Measurements from ENCODE around the gene FRMD8. TPM values are rescaled to one million over a fixed set of nuclear protein-coding genes. Genes with fewer than 3 reads are reported as not detected.

FRMD8 gene, protein sequence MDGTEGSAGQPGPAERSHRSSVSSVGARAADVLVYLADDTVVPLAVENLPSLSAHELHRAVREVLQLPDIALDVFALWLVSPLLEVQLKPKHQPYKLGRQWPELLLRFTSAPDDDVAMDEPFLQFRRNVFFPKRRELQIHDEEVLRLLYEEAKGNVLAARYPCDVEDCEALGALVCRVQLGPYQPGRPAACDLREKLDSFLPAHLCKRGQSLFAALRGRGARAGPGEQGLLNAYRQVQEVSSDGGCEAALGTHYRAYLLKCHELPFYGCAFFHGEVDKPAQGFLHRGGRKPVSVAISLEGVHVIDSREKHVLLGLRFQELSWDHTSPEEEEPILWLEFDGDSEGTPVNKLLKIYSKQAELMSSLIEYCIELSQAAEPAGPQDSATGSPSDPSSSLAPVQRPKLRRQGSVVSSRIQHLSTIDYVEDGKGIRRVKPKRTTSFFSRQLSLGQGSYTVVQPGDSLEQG
- 40.3 and 51.8 TPM in 2 replicates for total RNA-seq (2012; rRNA removed)

DNA sequence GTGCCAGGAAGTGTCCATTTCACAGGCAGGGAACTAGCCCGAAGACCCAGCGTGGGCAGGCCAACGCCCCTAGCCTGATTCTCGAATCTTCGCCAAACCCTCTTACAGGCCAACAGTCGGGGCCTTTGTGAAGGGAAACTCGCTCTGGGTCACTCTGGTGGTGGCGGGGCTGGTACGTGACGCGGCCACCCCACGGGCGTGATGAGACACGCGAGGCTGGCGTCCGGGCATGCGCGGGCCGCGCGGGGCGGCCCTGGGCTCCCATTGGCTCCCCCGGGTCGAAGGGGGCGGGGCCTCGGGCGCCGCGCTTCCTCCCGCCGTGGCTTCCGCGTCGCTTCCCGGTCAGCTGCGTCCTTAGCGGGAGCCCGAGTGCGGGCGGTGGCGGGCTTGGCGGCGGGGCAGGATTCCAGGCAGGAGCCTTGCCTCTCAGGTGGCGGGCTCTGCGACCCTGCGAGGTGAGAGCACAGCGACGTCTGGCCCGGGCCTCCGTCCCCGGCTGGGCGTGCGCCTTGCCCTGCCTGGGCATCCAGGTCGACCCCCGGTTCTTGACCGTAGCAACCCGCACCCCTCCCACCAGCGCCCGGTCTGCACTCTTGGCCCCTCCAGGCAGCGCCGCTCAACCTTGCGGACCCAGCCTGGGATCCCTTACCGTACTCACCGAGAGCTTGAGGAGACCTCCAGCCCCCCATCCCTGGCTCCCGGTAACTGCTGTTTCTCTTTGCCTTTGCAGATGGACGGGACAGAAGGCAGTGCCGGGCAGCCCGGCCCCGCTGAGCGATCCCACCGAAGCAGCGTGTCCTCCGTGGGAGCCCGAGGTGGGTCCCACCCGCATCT, at the start of gene FRMD8:
FRMD8 (plus strand) TSS at position 331 of the 834 bp plus-strand sequence; CDS start at position 731, 400 bp downstream.
- peaks cover 80% of the 10 kb centered on the region for H3K4me1 ChIP-seq (ENCODE audit: control insufficient read depth, insufficient read depth, low read length)
- peak within 1 kb of the TSS; percentile 98 for H3K9ac ChIP-seq (ENCODE audit: low read depth, low read length)
- H3K36me3 ChIP-seq (ENCODE audit: insufficient read depth, low read length) = peaks cover 10% of the 10 kb centered on the region

DNA sequence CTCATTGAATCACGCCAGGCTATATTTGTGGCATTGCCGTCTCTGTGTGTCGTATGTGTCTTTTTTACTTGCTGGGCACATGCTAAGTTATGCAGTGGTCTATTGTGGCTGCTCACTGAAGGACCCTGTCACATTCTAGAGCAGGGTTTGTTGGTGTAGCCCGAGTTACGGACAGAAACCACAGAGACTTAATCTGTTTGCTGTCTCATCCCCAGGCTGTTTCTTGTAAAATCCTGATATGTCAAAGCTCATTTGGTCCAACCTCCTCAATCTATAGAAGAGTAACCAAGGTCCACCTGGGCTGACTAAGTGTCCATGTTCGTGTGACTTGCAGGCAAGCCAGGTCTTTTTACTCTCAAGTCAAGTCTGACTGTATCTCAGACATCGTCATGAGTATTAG, 47.8 kb upstream of the FRMD8 start:
- H3K9me3 ChIP-seq (replicated peaks; ENCODE audit: low read length) = no peaks in the 10 kb centered on the region
- no peak overlapping the region for H3K4me2 ChIP-seq (ENCODE audit: low read length)
- no peak overlapping the region for H3K4me3 ChIP-seq (ENCODE audit: low read length)
- H3K4me1 ChIP-seq (ENCODE audit: control insufficient read depth, insufficient read depth, low read length) = peaks cover 6% of the 10 kb centered on the region
- H3K9ac ChIP-seq (ENCODE audit: low read depth, low read length) = no peak overlapping the region
- no peaks in the 10 kb centered on the region for H3K27me3 ChIP-seq (ENCODE audit: control insufficient read depth, insufficient read depth, low read length)
- H3K36me3 ChIP-seq (ENCODE audit: insufficient read depth, low read length) = peaks cover 47% of the 10 kb centered on the region

More for the DNA sequence above, at the start of gene FRMD8:
- peak within 1 kb of the TSS; percentile 98 for H3K4me3 ChIP-seq (ENCODE audit: low read length)
- peak within 1 kb of the TSS; percentile 97 for H3K4me2 ChIP-seq (ENCODE audit: low read length)
- H3K9me3 ChIP-seq (replicated peaks; ENCODE audit: low read length) = no peaks in the 10 kb centered on the region
- no peaks in the 10 kb centered on the region for H3K27me3 ChIP-seq (ENCODE audit: control insufficient read depth, insufficient read depth, low read length)

DNA sequence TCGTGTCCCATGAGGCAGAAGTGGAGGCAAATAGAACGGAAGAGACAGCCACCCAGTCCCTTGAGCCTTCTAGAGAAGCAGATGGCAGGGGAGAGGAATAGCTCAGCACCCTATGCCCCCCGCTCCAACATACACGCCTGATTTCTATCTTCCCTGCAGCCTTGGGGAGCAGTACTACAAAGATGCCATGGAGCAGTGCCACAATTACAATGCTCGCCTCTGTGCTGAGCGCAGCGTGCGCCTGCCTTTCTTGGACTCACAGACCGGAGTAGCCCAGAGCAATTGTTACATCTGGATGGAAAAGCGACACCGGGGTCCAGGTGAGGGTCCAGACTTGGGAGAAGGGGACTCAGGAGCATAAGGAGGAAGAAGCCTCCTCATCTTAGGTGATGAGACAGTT, 46.2 kb upstream of the FRMD8 start:
- Histone ChIP-seq H3K4me2 (ENCODE audit: low read length) (no peak overlapping the region), H3K4me1 (ENCODE audit: control insufficient read depth, insufficient read depth, low read length) (peaks cover 4% of the 10 kb centered on the region), H3K27me3 (ENCODE audit: control insufficient read depth, insufficient read depth, low read length) (no peaks in the 10 kb centered on the region), H3K4me3 (ENCODE audit: low read length) (no peak overlapping the region), H3K36me3 (ENCODE audit: insufficient read depth, low read length) (peaks cover 63% of the 10 kb centered on the region), H3K9me3 (replicated peaks; ENCODE audit: low read length) (no peaks in the 10 kb centered on the region), H3K9ac (ENCODE audit: low read depth, low read length) (no peak overlapping the region)

DNA sequence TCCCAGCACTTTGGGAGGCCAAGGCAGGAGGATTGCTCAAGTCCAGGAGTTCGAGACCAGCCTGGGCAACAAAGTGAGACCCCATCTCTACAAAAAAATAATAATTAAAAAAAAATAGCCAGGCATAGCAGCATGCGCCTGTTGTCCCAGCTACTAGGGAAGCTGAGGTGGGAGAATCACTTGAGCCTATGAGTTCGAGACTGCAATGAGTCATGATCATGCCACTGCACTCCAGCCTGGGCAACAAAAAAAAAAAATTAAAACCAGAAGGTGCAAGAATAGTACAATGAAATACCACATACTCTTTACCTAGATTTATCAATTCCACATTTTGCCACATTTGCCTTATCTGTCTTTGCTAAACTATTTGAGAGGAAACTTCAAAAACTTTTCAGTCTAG, 44.6 kb upstream of the FRMD8 start:
- Histone ChIP-seq H3K4me2 (ENCODE audit: low read length) (no peak overlapping the region), H3K27me3 (ENCODE audit: control insufficient read depth, insufficient read depth, low read length) (no peaks in the 10 kb centered on the region), H3K9me3 (replicated peaks; ENCODE audit: low read length) (no peaks in the 10 kb centered on the region), H3K9ac (ENCODE audit: low read depth, low read length) (no peak overlapping the region), H3K4me3 (ENCODE audit: low read length) (no peak overlapping the region), H3K4me1 (ENCODE audit: control insufficient read depth, insufficient read depth, low read length) (no peaks in the 10 kb centered on the region), H3K36me3 (ENCODE audit: insufficient read depth, low read length) (peaks cover 78% of the 10 kb centered on the region)

DNA sequence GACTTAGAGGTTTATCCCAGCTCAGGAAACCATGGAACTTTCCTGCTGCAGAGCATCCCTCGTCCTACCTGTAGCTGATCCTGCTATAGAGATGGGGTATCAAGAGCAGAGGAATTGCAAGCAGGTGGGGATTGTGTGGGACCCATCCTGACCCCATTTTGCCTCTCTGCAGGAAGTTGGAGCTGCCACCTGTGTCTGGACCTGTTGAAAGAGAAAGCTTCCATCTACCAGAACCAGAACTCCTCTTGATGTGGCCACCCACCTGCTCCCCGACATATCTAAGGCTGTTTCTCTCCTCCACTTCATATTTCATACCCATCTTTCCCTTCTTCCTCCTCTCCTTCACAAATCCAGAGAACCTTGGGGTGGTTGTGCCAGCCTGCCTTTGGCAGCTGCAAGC, 34.9 kb upstream of the FRMD8 start:
- peaks cover 12% of the 10 kb centered on the region for H3K27me3 ChIP-seq (ENCODE audit: control insufficient read depth, insufficient read depth, low read length)
- H3K36me3 ChIP-seq (ENCODE audit: insufficient read depth, low read length) = peaks cover 46% of the 10 kb centered on the region
- H3K4me3 ChIP-seq (ENCODE audit: low read length) = no peak overlapping the region
- H3K9ac ChIP-seq (ENCODE audit: low read depth, low read length) = no peak overlapping the region
- peaks cover 22% of the 10 kb centered on the region for H3K4me1 ChIP-seq (ENCODE audit: control insufficient read depth, insufficient read depth, low read length)
- no peaks in the 10 kb centered on the region for H3K9me3 ChIP-seq (replicated peaks; ENCODE audit: low read length)
- no peak overlapping the region for H3K4me2 ChIP-seq (ENCODE audit: low read length)

DNA sequence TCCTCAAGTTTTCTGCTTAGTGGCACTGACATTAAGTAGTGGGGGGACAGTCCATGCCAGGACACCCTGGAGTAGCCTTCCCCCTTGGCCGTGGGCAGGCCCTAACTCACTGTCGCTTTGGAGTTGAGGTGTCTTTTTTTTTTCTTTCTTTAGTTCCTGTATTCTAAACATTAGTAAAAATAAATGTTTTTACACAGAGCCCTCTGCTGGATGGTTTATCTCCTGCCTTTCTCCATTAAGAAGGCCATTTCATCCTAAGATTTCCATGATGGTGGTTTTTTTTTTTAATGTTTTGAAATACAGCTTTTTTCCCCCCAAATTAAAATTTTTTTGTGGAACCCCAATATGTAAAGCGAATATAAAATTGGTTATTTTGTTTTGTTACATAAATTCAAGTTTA, 33.7 kb upstream of the FRMD8 start:
- no peak overlapping the region for H3K4me2 ChIP-seq (ENCODE audit: low read length)
- H3K4me3 ChIP-seq (ENCODE audit: low read length) = no peak overlapping the region
- H3K36me3 ChIP-seq (ENCODE audit: insufficient read depth, low read length) = peaks cover 43% of the 10 kb centered on the region
- no peaks in the 10 kb centered on the region for H3K9me3 ChIP-seq (replicated peaks; ENCODE audit: low read length)
- H3K4me1 ChIP-seq (ENCODE audit: control insufficient read depth, insufficient read depth, low read length) = peaks cover 22% of the 10 kb centered on the region
- H3K27me3 ChIP-seq (ENCODE audit: control insufficient read depth, insufficient read depth, low read length) = peaks cover 25% of the 10 kb centered on the region
- H3K9ac ChIP-seq (ENCODE audit: low read depth, low read length) = no peak overlapping the region

DNA sequence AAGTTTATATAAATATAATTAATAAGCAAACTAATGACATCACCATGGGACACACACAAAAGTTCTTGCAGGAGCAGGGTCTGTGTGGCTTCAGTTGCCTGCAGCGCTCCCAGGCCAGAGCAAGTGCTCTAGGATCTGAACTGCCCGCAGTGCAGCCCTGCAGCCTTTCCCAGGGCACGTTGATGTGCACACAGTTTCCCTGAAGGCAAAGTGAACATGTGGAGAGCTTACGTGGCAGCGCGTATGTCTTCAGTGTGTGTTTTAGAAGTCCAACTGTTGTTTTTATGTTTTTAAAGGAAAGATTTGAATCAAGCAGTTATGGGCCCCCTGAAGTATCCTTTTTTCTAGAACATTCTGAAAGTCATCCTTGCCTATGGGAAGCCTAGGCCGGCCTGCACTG, 33.1 kb upstream of the FRMD8 start:
- Histone ChIP-seq H3K36me3 (ENCODE audit: insufficient read depth, low read length) (peaks cover 43% of the 10 kb centered on the region), H3K4me1 (ENCODE audit: control insufficient read depth, insufficient read depth, low read length) (peaks cover 22% of the 10 kb centered on the region), H3K4me2 (ENCODE audit: low read length) (no peak overlapping the region), H3K27me3 (ENCODE audit: control insufficient read depth, insufficient read depth, low read length) (peaks cover 30% of the 10 kb centered on the region), H3K9ac (ENCODE audit: low read depth, low read length) (no peak overlapping the region), H3K4me3 (ENCODE audit: low read length) (no peak overlapping the region), H3K9me3 (replicated peaks; ENCODE audit: low read length) (no peaks in the 10 kb centered on the region)

DNA sequence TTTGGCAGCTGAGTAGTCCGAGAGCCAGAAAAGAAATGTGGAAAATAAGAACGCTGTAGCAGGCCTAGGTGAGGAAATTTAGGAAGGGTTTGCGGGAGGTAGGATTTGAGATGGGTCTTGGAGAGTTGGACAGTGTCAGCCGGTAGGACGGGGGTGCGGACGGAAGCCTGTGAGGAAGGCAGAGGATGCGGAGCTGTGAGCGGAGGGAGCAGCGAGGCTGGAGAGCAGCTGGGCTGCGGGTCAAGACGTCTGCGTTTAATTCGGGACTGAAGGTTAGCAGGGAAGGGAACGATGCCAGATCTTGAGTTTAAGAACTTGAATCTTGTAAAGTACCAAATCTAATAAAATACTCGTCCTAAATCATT, 32.6 kb upstream of the FRMD8 start:
- Histone ChIP-seq H3K9ac (ENCODE audit: low read depth, low read length) (peak overlapping the region; percentile 20), H3K4me2 (ENCODE audit: low read length) (peak overlapping the region; percentile 99), H3K4me1 (ENCODE audit: control insufficient read depth, insufficient read depth, low read length) (peaks cover 22% of the 10 kb centered on the region), H3K27me3 (ENCODE audit: control insufficient read depth, insufficient read depth, low read length) (peaks cover 31% of the 10 kb centered on the region), H3K36me3 (ENCODE audit: insufficient read depth, low read length) (peaks cover 38% of the 10 kb centered on the region), H3K4me3 (ENCODE audit: low read length) (peak overlapping the region; percentile 81), H3K9me3 (replicated peaks; ENCODE audit: low read length) (no peaks in the 10 kb centered on the region)

DNA sequence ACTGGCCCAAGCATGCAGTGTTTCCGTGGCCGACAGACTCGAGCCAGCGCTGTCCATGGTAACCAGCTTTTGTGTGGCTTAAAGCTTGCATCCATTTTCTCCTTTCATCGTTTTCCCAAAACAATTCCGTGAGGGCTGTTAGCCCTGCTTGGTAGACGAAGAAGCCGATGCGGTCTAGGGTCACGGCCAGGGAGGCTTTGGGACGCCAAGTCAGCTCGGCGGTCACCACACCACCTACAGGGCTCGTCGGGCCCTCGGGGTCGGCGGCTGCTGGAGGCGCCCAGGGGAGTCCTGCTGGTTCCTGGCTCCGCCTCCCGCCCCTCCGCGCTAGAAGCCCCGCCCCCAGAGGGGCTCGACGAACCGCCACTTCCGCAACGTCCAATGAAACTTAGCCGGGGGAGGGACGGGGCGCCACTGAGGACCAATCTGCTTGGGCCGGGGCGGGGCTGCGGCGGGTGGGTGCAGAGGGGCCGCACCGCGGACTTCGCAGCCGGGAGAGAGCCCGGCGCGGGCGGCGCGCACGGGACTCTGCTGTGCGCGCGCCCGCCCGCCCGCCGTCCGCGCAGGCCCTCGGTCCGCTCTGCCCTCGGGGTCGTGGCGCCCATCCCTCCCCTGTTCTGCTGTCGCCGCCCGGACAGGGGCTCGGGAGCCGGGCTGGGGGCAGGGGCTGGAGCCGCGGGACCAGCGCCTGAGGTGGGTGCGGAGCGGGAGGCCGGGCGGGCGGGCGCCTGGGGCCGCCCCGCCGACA, 32.0 kb upstream of the FRMD8 start, which contains the start of gene TIGD3:
TIGD3 (plus strand) TSS at position 487 of the 748 bp plus-strand sequence. CDS start 1,058 bp downstream, outside the sequence.
- H3K4me3 ChIP-seq (ENCODE audit: low read length) = peak within 1 kb of the TSS; percentile 81
- H3K9ac ChIP-seq (ENCODE audit: low read depth, low read length) = peak within 1 kb of the TSS; percentile 46
- H3K4me2 ChIP-seq (ENCODE audit: low read length) = peak within 1 kb of the TSS; percentile 99
- H3K36me3 ChIP-seq (ENCODE audit: insufficient read depth, low read length) = peaks cover 33% of the 10 kb centered on the region
- peaks cover 31% of the 10 kb centered on the region for H3K27me3 ChIP-seq (ENCODE audit: control insufficient read depth, insufficient read depth, low read length)
- H3K9me3 ChIP-seq (replicated peaks; ENCODE audit: low read length) = no peaks in the 10 kb centered on the region
- peaks cover 22% of the 10 kb centered on the region for H3K4me1 ChIP-seq (ENCODE audit: control insufficient read depth, insufficient read depth, low read length)

DNA sequence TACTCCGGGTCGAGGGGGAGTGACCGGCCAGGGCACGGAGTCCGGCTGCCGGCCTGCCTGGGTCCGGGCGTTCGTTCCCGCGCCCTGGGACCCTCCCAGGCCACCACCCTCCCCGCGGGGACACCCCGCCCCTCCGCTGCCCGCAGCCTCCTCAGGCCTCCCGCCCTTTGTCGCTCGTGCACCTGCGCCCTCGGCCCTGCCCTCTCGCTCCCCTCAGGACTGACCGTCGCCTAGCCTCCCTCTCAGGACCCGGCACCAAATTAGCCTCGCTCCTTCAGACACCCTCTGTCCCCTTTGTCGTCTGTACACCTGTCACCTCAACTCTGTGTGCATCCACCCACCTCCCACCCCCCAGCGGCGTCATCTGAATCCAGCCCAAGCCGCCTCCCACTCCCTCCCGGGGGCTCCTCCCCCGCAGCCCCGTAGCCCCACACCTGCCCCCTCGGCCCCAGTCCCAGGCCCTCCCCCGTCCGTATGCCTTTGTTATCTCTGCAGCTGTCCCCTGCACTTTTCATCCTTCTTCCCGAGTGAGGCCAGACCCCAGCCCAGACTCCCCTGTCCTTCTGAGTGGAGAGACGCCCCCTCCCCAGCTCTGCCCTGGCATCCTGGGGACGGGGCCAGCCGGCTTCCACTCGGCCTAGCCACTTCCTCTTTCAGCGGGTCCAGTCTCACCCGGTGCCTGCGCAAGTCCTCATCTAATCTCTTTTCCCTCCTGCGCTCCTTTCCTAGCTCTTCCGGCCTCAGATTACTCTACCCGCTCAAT, 31.2 kb upstream of the FRMD8 start:
- Histone ChIP-seq H3K4me2 (ENCODE audit: low read length) (peak overlapping the region; percentile 99), H3K4me3 (ENCODE audit: low read length) (peak overlapping the region; percentile 81), H3K27me3 (ENCODE audit: control insufficient read depth, insufficient read depth, low read length) (peaks cover 31% of the 10 kb centered on the region), H3K9me3 (replicated peaks; ENCODE audit: low read length) (no peaks in the 10 kb centered on the region), H3K9ac (ENCODE audit: low read depth, low read length) (peak overlapping the region; percentile 46), H3K36me3 (ENCODE audit: insufficient read depth, low read length) (peaks cover 28% of the 10 kb centered on the region), H3K4me1 (ENCODE audit: control insufficient read depth, insufficient read depth, low read length) (peaks cover 22% of the 10 kb centered on the region)

All from skeletal muscle satellite cell (primary cell).